Trophoblast cell (in vitro differentiated cells and primary cell): ENCODE results near the gene LSG1.

Experiments used
- DNase-seq, 2 donors: peaks; one replicate each; pipeline ENCODE4 v3.0.0-alpha.2; 2016
- H2AFZ ChIP-seq: 2 replicates; pipeline ENCODE4 v1.6.1; 2013; ENCODE audit warnings: low read length, moderate library complexity, mild to moderate bottlenecking; ENCODE audit not compliant: insufficient read depth, poor library complexity
- H2AK5ac ChIP-seq: 2 replicates; pipeline ENCODE4 v1.6.1; 2013; ENCODE audit warnings: mild to moderate bottlenecking, low read length
- H2BK120ac ChIP-seq: 2 replicates; pipeline ENCODE4 v1.6.1; 2013; ENCODE audit warnings: low read length, mild to moderate bottlenecking, moderate library complexity; ENCODE audit not compliant: insufficient read depth, poor library complexity
- H2BK12ac ChIP-seq: 2 replicates; pipeline ENCODE4 v1.6.1; 2013; ENCODE audit warnings: mild to moderate bottlenecking, low read length, moderate library complexity
- H2BK5ac ChIP-seq: 2 replicates; pipeline ENCODE4 v1.6.1; 2013; ENCODE audit warnings: low read length, low read depth, moderate library complexity, mild to moderate bottlenecking; ENCODE audit not compliant: poor library complexity
- H3K14ac ChIP-seq: 2 replicates; pipeline ENCODE4 v1.6.1; 2013; ENCODE audit warnings: mild to moderate bottlenecking, low read length
- H3K18ac ChIP-seq: 2 replicates; pipeline ENCODE4 v1.6.1; 2013; ENCODE audit warnings: mild to moderate bottlenecking, low read length
- H3K23ac ChIP-seq: 2 replicates; pipeline ENCODE4 v1.6.1; 2013; ENCODE audit warnings: low read length
- H3K27ac ChIP-seq: 2 replicates; pipeline ENCODE4 v1.5.1; 2013; ENCODE audit warnings: low read depth, mild to moderate bottlenecking, inconsistent platforms, low read length, moderate library complexity
- H3K27me3 ChIP-seq: 2 replicates; pipeline ENCODE4 v1.6.1; 2013; ENCODE audit warnings: inconsistent platforms, mild to moderate bottlenecking, low read length, moderate library complexity; ENCODE audit not compliant: insufficient read depth
- H3K36me3 ChIP-seq, 2 experiments: 1 replicate in 1 of 2; 2 replicates in 1 of 2; pipeline ENCODE4 v1.6.1; 2013; ENCODE audit warnings: low read length in 2 of 2, mild to moderate bottlenecking in 2 of 2, moderate library complexity in 1 of 2; ENCODE audit not compliant: insufficient read depth in 2 of 2, control insufficient read depth in 1 of 2
- H3K4ac ChIP-seq: 2 replicates; pipeline ENCODE4 v1.6.1; 2013; ENCODE audit warnings: low read depth, mild to moderate bottlenecking, low read length, moderate library complexity
- H3K4me1 ChIP-seq, 2 experiments: 1 replicate in 1 of 2; 2 replicates in 1 of 2; pipeline ENCODE4 v1.6.1; 2013; ENCODE audit warnings: low read length in 2 of 2, mild to moderate bottlenecking in 2 of 2, moderate library complexity in 1 of 2; ENCODE audit not compliant: insufficient read depth in 2 of 2, control insufficient read depth in 1 of 2
- H3K4me2 ChIP-seq: 2 replicates; pipeline ENCODE4 v1.6.1; 2013; ENCODE audit warnings: inconsistent platforms, mild to moderate bottlenecking, low read length, moderate library complexity
- H3K4me3 ChIP-seq: 2 replicates; pipeline ENCODE4 v1.5.1; 2013; ENCODE audit warnings: mild to moderate bottlenecking, low read depth, low read length, inconsistent platforms
- H3K79me1 ChIP-seq: one replicate; pipeline ENCODE4 v1.6.1; 2013; ENCODE audit warnings: low read length
- H3K79me2 ChIP-seq: 2 replicates; pipeline ENCODE4 v1.6.1; 2013; ENCODE audit warnings: low read length, mild to moderate bottlenecking; ENCODE audit not compliant: control insufficient read depth, insufficient read depth, poor library complexity
- H3K9ac ChIP-seq: 2 replicates; pipeline ENCODE4 v1.6.1; 2013; ENCODE audit warnings: mild to moderate bottlenecking, low read length
- H3K9me3 ChIP-seq: 2 replicates; pipeline ENCODE4 v1.6.1; 2013; ENCODE audit warnings: low read depth, mild to moderate bottlenecking, control low read depth, inconsistent platforms, low read length; ENCODE audit not compliant: insufficient read depth
- H4K12ac ChIP-seq: 2 replicates; pipeline ENCODE4 v1.6.1; 2013; ENCODE audit warnings: low read depth, mild to moderate bottlenecking, low read length, moderate library complexity
- H4K8ac ChIP-seq: 2 replicates; pipeline ENCODE4 v1.6.1; 2013; ENCODE audit warnings: low read depth, mild to moderate bottlenecking, low read length, moderate library complexity
- H4K91ac ChIP-seq: one replicate; pipeline ENCODE4 v1.6.1; 2013; ENCODE audit warnings: low read depth, mild to moderate bottlenecking, low read length, moderate library complexity
- WGBS: extraction: QIAGEN DNeasy Blood & Tissue Kit; methylation state at CpG from one replicate; pipeline ENCODE4 v1.1.7; 2013; ENCODE audit warnings: missing lambda C conversion rate; ENCODE audit not compliant: insufficient read length, insufficient coverage; ENCODE audit errors: extremely low coverage; 5-methylcytosine and 5-hydroxymethylcytosine counted together

The LSG1 gene

DNA sequence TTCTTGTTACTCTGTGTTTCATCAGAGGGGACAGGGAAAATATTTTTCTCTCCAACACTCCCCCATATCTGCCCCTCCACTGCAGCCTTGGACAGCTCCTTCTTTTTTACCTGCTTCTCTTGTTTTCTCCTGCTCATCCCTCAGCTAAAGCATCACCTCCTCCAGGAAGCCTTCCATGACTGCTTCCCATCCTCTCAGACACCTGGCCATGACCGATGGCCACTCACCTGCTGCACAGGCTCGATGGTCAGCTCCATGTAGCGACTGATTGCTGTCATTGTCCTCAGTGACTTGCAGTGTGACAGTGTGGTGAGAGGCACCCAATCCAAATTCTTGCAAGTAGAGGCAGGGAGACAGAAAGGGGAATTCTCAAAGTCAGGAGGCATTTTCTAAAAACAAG is 61.3 kb downstream of the LSG1 start:
- Histone ChIP-seq H3K4me1 (no peaks in the 10 kb centered on the region), H3K9me3 (peaks cover 2% of the 10 kb centered on the region), H2AK5ac (no peak overlapping the region), H3K4ac (no peak overlapping the region), H4K91ac (no peak overlapping the region), H2BK12ac (no peak overlapping the region), H4K12ac (no peak overlapping the region), H2BK120ac (no peak overlapping the region), H3K79me1 (no peaks in the 10 kb centered on the region), H3K18ac (no peak overlapping the region), H3K9ac (peak overlapping the region; percentile 35), H3K27ac (no peak overlapping the region), H3K27me3 (no peaks in the 10 kb centered on the region), H3K4me3 (no peak overlapping the region), H3K79me2 (no peaks in the 10 kb centered on the region), H2AFZ (no peak overlapping the region), H4K8ac (no peak overlapping the region), H3K23ac (no peak overlapping the region), H3K36me3 (peaks cover 4 to 10% of the 10 kb centered on the region in 2 experiments), H2BK5ac (no peak overlapping the region), H3K4me2 (no peak overlapping the region), H3K14ac (no peak overlapping the region)
- no peak for DNase-seq
- no CpG with 5 or more reads among the region's 3 CpGs for WGBS

DNA sequence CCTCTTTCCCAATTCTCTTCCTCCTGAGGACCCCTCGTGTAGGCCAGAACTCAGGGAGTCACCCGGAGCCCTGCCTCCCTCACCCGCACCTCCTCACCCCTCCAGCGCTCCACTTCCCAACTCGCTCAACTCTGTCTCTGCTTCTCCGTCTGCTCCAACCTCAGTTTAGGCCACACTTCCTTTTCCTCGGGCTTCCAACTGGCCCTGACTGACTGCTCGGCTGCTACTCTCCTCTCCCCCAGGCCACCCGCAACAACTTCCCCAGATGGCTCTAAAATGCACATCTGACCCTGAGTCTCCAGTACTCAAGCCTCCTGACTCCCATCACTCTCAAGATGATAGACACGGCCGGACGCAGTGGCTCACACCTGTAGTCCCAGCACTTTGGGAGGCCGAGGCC is 62.4 kb downstream of the LSG1 start:
- Histone ChIP-seq H3K18ac (no peak overlapping the region), H2AK5ac (no peak overlapping the region), H3K27me3 (no peaks in the 10 kb centered on the region), H4K12ac (no peak overlapping the region), H2BK5ac (no peak overlapping the region), H3K79me1 (no peaks in the 10 kb centered on the region), H3K36me3 (peaks cover 4% of the 10 kb centered on the region in 2 experiments), H3K4ac (no peak overlapping the region), H3K4me2 (no peak overlapping the region), H2AFZ (no peak overlapping the region), H3K9ac (no peak overlapping the region), H4K8ac (no peak overlapping the region), H3K14ac (no peak overlapping the region), H3K9me3 (peaks cover 3% of the 10 kb centered on the region), H3K4me3 (no peak overlapping the region), H3K27ac (no peak overlapping the region), H3K23ac (no peak overlapping the region), H2BK12ac (no peak overlapping the region), H4K91ac (no peak overlapping the region), H2BK120ac (no peak overlapping the region), H3K4me1 (no peaks in the 10 kb centered on the region), H3K79me2 (no peaks in the 10 kb centered on the region)
- no CpG with 5 or more reads among the region's 13 CpGs for WGBS
- DNase-seq: no peak

DNA sequence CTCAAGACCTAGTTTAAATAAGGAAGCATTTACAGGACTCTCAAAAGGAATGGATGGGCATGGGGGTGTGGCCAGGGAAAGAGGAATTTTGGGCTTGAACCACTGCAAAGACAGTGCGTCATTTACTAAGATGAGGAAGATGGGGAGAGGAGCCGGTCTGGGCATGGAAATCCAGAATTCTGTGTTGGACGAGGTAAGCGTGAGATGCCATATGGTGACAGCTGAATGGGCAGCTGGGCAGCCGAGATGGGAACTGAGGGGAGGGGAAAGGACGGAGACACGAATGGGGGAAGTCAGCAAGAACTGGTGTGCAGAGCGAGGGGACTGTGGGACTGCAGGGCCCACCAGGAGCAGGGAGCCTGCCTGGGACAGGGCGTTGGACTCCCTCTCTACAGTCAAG is 63.0 kb downstream of the LSG1 start:
- no peak overlapping the region for H2BK5ac ChIP-seq
- no peak overlapping the region for H2AFZ ChIP-seq
- no CpG with 5 or more reads among the region's 9 CpGs for WGBS
- no peak overlapping the region for H3K18ac ChIP-seq
- no peaks in the 10 kb centered on the region for H3K79me1 ChIP-seq
- no peaks in the 10 kb centered on the region for H3K79me2 ChIP-seq
- H2AK5ac ChIP-seq: no peak overlapping the region
- no peak overlapping the region for H3K23ac ChIP-seq
- H2BK12ac ChIP-seq: no peak overlapping the region
- no peak overlapping the region for H4K8ac ChIP-seq
- no peak for DNase-seq
- peaks cover 7 to 8% of the 10 kb centered on the region in 2 experiments for H3K36me3 ChIP-seq
- H4K12ac ChIP-seq: no peak overlapping the region
- H3K4me1 ChIP-seq: no peaks in the 10 kb centered on the region
- no peaks in the 10 kb centered on the region for H3K27me3 ChIP-seq
- no peak overlapping the region for H3K9ac ChIP-seq
- peaks cover 6% of the 10 kb centered on the region for H3K9me3 ChIP-seq
- H4K91ac ChIP-seq: no peak overlapping the region
- H3K4me3 ChIP-seq: no peak overlapping the region
- no peak overlapping the region for H2BK120ac ChIP-seq
- H3K14ac ChIP-seq: no peak overlapping the region
- H3K27ac ChIP-seq: no peak overlapping the region
- no peak overlapping the region for H3K4ac ChIP-seq
- no peak overlapping the region for H3K4me2 ChIP-seq

DNA sequence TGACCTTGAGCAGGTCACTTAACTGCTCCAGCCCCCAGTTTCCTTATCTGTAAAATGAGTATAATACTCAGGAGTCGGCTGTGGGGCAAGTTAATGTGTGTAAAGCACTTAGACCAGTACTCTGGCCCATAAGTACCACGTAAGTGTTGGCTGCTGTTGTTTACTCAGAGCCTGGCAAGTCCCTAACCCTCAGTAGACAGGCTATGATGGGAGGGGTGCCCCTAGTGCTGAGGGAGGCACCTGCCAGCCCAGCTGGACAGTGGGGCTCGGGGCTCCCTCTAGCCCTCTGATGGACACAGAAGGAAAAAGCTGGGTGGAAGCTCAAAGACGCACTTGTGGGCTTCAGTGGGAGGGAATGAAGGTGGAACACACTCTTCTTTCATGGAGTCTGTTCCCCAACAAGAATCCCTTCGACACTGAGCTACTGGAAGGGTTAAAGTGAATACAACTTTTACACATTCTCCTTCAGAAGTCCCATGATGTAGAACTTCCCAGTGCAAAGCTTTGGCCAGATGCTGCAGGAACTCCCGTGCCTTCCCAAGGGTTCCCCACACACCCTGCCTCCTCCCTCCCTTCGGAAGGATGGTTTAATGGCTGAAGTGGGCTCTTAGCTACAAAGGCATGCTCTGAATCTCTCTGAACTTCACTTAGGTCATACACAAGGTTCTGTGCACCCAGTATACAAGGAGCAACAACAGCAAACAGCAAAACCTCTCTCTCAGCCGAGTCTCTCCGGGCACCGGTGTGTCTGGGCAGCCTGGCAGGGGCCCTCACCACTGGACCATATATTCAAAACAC is 64.2 kb downstream of the LSG1 start:
- no peak overlapping the region for H2BK5ac ChIP-seq
- H3K4ac ChIP-seq: no peak overlapping the region
- H3K14ac ChIP-seq: no peak overlapping the region
- H4K8ac ChIP-seq: no peak overlapping the region
- H3K9ac ChIP-seq: no peak overlapping the region
- H3K79me2 ChIP-seq: no peaks in the 10 kb centered on the region
- WGBS: no CpG with 5 or more reads among the region's 10 CpGs
- no peak overlapping the region for H2AFZ ChIP-seq
- no peak overlapping the region for H3K23ac ChIP-seq
- H4K12ac ChIP-seq: no peak overlapping the region
- H3K36me3 ChIP-seq: peaks cover 10 to 14% of the 10 kb centered on the region in 2 experiments
- H2BK120ac ChIP-seq: no peak overlapping the region
- H3K4me2 ChIP-seq: no peak overlapping the region
- H4K91ac ChIP-seq: no peak overlapping the region
- H3K18ac ChIP-seq: no peak overlapping the region
- H2AK5ac ChIP-seq: no peak overlapping the region
- no peak for DNase-seq
- H3K27me3 ChIP-seq: no peaks in the 10 kb centered on the region
- no peak overlapping the region for H2BK12ac ChIP-seq
- H3K79me1 ChIP-seq: no peaks in the 10 kb centered on the region
- peaks cover 6% of the 10 kb centered on the region for H3K9me3 ChIP-seq
- no peak overlapping the region for H3K27ac ChIP-seq
- no peaks in the 10 kb centered on the region for H3K4me1 ChIP-seq
- no peak overlapping the region for H3K4me3 ChIP-seq
